RCC 7860 (cell line): Measurements from ENCODE around the gene C8A.

ENCODE experiments used
- DNase-seq: peaks from one replicate; pipeline ENCODE4 v3.0.0-alpha.2; 2015; ENCODE audit warnings: low spot score
- FAIRE-seq: peaks from 2 replicates; lab custom pipeline; 2012; peaks lifted over from hg19 to GRCh38; lab: Jason Lieb, UNC

C8A gene

DNA sequence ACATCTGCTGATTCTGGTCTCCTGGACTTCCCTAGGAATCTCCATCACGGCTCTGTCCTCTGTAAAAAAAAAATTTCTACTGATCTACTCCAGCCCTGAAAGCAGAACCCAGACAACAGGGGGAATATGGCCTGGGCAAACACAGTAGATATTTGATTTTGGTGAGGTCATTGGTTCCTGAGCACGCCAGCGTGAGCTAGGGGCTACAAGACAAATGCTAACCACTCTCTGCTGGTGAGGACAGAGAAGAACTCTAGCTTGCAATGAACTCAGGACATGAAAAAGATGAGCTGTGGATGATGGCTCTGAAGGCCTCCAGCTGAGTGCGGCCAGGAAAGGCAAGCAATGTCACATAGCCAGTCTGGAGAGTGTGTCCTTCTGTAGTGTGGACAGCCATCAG, 18.2 kb upstream of the C8A start:
- FAIRE-seq: no peak
- no peak for DNase-seq

DNA sequence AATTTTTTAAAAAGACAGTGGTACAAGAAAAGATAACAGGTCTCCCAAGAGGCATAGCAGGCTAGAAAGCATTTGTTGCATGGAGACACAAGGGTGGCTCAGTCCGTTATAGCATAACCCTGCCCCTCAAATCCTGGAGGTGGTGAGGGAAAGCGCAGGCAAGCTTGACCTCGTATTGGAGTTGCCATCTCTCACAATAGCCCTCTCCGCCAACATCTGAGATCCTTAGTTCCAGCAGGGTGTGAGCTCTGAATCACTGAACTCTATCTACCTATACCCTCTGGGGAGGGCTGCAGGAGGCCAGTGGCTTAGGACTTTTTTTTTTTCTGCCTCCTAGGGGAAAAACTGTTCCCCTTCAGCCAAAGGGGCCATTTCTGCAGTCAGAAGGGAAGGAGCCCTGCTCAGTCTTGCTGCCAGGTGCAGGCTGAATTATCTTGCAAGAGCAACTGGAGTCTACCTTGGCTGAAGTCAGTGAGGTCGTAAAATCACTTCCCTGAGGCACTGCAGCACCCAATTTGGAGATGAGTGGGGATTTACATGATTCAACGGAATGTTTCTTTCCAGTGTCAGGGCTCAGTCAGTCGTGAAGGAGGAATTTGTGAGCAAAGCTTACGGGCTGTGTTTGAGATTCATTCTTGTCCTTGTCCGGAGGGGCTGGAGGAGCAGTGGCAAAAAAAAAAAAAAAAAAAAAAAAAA, 17.2 kb upstream of the C8A start:
- DNase-seq (no peak), FAIRE-seq (no peak)

DNA sequence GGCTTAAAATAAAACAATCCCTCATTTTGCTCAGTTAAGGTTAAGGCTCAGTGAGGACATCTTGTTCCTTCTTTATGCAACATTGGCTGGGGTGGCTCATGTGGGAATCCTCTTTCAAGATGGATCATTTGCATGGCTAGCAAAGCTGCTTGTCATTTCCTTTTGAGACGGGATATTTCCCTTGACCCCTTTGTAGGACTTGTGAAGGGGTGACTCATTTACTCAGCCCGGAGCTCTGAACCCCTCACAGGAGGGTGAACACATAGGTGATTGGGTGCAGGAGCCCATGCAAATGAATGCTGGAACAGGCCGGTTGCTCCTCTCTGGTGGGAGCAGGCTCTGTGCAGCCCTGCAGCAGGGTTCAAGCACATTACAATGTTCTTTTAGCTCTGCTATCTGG, 15.8 kb upstream of the C8A start:
- FAIRE-seq: no peak

DNA sequence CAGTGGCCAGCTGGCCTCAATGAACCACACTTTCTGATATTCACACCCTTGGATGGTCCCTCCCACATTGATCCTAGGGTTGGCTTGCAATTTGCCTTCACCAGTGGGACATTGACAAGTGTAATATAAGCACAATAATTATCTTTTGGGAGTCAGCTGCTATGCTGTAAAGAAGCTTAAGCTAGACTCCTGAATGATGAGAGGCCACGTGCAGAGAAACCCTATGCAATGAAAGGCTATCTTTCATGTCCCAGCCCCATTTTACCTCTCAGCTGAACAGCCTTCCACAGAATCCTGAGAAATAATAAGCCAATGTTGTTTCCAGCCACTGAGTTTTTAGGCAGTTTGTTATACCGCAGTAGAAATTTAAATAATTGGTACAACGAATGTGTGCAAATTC, 11.1 kb upstream of the C8A start:
- FAIRE-seq (no peak), DNase-seq (no peak)

More for the DNA sequence above, 15.8 kb upstream of the C8A start:
- DNase-seq: no peak

DNA sequence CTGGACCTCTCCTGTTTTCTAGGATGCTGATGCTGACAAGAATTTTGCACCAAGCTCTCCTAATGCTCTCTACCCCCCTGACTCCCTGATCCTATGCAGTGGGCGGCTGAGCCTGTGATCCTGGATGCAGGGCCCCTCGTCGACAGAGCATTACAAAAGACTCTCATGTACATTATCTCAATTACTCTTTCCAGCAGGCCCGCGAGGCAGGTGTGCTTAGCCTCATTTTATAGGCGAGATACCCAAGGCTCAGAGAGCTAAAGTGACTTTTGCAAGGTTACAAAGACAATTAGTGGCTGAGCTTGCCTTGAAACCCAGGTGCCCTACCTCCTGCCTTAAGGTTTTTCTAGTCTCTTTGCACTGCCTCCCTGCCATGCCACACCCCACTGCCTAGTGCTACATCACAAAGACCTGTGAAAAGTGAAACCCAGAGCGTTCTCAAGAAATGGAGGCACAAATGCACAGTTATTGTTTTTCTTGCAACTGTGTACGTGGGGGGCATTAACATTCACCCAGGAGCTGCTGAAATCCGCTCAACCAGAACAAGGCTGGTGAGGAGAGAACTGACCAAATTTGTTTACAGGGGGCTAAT, 10.0 kb upstream of the C8A start:
- DNase-seq: no peak
- no peak for FAIRE-seq

DNA sequence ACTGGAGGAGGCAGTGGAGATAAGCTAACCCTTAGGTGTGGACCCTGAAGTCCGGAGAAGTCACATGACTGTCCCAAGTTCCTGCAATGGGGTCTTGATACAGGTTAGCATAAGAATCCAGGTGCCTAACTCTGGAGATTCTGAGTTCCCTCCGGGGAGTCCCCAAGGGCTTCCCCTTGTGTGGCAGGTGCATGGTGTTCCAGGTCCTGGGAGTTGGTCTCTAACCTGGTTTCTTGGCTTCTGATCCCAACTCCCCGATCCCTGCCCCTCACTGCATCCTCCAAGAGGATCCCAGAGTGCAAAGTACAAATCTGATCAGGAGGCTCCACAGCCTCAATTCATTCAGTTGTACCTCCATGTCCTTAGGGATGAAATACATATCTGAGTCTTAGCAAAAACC, 9.3 kb upstream of the C8A start:
- DNase-seq (no peak), FAIRE-seq (no peak)

DNA sequence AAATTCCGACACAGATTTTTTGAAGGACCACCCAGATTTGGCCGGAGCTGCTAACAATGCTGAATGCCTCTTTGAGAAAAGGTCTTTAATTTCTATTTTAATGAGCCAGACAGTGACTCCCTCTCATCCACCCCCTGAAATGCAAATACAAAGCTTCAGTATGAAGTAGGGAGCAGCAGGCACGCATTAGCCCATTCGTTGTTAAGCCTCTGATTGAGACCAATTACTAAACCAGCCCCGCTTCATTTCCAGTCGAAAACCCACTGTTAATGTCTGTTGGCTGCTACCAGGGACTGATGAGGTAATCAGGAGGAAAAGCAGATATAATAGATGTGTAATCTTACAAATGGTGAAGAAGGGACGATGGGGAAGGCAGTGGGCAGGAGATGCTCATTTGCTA, 4.8 kb upstream of the C8A start:
- DNase-seq (no peak), FAIRE-seq (no peak)

DNA sequence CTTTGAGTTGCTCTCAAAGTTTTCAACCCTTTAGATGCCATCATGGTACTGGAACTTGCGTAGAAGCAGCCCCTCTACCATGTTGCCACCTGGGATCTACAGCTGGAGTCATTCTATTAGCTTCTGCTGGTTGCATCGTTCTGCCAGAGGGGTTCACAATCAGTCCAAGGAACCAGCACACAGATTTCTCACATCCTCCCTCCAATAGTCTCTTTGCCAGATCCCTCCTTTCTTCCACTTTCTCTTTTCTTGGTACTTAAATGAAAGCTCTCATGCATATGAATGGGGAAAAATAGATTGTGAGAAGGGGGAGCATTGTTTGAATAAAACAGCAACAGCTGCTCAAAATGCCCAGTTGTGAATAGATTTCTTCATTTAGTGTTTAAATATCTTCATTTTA, 4.2 kb upstream of the C8A start:
- DNase-seq: no peak
- FAIRE-seq: no peak

DNA sequence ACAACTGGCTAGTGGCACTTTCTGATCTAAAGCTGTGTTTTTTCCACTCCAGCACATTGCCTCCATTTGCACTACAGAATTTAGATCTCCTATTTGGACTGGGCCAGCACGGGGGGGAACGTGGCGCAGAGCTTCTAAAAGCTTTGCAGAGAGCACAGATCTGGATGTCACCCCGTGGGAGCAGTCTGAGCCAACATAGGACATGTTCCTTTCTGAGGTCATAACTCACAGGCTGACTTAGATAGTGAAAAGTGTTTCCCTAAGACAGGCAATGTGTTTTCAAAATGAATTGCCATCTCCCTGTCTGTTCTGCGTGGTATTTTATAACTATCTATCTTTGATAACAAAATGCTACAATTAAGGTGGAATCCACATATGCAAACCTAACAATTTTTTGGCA, 3.7 kb upstream of the C8A start:
- DNase-seq (no peak), FAIRE-seq (no peak)

DNA sequence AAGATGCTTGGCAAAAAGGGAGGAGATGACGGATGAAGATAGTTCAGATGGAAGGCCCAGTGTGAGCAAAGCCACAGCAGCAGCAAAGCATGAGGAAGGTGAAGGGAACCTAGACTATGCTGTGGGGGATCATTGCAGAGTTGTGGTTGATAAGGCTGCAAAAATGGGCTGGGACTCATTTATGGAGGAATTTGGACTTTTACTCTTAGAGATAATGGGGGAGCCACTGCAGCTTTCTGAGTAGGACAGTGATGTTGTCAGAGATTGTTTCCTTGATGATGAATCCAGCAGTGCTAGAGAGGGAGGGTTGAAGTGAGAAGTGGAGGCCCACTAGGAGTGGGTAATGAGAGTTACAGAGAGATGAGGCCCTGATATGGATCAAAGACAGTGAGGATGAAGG, 2.1 kb upstream of the C8A start:
- FAIRE-seq: no peak
- DNase-seq: no peak

DNA sequence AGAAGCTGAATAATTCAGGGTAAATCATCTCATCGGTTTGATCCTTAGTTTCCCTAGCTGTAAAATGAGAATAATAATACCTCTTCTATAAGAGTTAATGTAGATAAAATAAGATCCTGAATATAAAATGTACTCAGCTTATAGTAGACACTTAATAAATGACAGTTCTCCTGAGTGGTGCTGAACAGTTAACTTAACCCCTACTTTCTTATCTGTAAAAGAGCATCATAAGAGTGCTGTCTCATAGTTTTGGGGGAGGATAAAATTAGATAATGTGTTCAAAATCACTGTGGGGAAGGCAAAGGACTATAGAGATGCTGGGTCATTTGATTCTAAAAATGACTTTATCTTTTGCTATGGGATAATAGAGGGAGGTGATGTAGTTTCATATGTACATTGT, 593 bp downstream of the C8A start:
- no peak for FAIRE-seq

DNA sequence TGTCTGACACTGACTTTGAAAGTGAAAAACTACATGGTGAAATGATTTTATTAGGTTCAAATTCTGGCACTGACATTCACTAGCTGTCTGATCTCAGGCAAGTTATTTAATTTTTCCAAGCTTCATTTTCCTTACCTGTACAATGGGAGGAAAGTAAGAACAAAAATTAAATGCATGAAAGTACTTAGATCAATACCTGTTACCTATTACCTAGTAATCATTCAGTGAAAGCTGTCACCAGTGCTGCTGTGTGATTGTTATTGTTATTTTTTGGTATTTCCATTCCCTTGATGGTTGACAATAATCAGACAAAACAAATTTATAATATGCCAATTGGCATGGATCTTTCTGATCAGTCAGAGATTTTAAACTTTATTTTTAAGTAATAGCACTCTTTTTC, 1.6 kb downstream of the C8A start:
- FAIRE-seq (no peak), DNase-seq (no peak)

More for the DNA sequence above, 593 bp downstream of the C8A start:
- no peak for DNase-seq

DNA sequence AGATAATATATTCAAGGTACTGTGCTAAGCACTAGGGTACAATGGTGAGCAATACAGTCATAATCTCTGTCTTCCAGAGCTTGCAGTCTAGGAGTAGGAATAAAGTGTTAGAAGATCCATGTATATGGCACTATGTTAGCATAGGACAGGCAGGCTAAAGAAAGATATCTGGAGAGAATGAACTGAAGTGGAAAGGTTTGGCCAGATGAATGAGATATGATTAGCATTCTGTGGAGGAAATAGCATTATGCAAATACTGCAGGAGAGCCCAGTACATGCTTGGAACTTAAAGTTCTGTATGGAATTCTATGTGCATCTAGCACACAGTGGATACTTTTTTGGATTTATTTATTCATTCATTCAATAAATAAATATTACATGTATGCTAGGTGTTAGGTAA, 4.7 kb downstream of the C8A start:
- DNase-seq (no peak), FAIRE-seq (no peak)

DNA sequence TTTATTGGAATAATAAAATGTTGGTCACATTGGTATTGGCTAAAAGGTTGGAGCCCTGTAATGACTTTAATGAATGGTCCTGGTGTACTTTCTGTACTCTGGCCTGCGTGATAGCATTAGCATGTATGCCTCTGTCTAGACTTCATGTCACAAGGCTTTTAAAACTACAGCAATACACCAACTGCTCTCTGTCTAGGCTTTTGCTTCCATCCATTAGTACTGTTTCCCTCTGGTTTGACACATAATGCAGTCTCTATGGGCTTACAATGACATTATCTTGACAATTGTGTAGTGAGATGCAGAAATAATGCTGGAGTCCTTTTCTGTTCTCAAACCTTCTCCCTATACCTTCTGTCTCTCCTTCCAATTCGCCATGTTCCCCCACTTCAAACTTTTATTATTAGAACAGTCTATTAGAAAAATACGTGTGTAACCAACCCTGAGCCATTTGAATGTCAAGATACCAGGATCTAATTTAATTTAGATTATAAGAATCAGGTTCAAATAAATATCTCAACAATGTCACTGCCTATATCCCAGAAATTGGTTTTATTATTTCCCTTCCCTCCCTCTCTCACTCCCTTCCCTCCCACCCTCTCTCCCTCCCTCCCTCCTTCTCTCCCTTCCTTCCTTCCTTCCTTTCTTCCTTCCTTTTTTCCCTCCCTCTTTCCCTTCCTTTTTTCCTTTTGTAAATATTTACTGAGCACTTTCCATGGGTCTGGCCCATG, 8.8 kb downstream of the C8A start:
- no peak for FAIRE-seq
- DNase-seq: no peak

DNA sequence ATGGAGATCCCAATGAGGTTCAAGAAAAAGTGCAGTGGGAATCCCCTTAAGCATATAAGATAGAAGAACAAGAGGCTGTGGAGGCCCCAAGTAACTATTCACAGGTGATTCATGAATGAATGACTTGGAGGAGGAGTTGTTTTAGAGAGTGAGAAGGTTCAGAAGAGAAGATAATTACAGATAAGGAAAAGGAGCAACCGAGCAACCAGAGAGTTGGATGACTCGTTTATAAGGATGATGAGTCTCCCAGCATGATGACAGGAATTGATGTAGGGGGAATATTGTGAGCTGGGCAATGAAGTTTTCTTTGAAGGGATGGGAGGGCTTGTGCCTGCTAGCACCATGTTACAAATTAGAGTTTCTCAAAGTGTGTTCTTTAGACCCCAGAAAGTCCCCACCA, 9.8 kb downstream of the C8A start:
- FAIRE-seq: no peak
- no peak for DNase-seq

DNA sequence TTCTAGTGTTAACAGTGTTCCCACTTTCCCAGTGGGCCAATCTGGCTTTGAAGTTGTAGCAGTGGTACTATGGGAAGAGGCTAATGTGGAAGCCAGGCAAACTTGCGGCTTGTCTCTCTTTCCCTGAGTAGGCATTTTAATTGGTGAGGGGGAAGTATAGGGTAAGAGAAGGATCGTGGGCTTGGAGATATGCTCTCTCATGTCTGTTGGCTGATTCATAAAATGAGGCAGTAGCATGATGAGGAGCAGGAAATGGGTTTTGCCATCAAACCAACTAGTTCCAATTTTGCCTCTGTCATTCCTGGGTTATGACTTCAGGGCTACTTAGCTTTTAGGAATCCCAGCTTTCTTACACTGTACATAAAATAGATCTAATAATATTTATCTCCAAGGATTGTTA, 12.1 kb downstream of the C8A start:
- FAIRE-seq (no peak), DNase-seq (no peak)

DNA sequence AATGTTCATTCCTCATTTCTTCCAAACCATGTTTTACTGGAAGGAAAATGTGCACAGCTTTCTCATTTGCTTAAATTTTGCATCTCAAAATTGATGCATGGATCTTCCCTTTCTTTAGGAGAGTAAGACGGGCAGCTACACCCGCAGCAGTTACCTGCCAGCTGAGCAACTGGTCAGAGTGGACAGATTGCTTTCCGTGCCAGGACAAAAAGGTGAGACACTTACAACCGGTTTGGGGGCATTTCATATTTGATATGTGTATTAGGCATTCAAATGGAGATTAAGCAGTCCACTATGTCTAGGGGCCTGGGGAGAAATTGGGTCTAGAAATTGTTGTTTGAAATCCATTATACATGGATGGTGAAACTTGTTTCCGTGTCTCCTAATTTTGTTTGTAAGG, 12.9 kb downstream of the C8A start:
- DNase-seq: no peak
- no peak for FAIRE-seq

DNA sequence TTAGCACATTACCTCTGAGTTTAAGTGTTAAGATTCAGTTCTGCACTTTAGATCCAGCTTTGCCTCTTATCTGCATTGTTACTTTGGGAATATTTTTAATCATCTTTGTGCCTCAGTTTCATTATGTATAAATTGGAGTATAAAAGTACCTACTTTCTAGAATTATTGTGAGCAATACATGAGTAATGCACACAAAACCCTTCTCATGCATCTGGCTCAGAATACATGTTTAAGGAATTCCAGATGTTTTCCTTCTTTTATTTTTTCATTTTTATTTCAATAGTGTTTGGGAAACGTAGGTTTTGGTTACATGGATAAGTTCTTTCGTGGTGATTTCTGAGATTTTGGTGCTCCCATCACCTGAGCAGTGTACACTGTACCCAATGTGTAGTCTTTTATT, 14.2 kb downstream of the C8A start:
- no peak for DNase-seq
- no peak for FAIRE-seq

DNA sequence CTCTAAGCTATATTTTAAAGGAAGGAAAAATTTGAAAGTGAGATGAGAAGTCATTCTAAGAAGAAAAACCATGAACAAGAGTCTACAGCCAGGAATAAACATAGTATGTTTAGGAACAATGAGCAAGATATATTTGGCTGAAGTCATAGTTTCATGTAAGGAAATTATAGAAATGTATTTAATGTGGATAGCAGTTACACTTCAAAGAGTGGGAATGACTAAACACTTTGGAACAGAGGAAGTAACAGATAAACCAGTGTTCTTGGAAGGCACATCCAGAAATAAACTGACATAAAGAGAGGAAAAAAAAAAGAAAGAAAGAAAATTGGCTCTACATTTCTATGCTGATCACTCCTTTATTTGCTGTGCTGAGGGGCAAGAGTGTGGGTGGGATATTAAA, 18.0 kb downstream of the C8A start:
- DNase-seq (no peak), FAIRE-seq (no peak)

DNA sequence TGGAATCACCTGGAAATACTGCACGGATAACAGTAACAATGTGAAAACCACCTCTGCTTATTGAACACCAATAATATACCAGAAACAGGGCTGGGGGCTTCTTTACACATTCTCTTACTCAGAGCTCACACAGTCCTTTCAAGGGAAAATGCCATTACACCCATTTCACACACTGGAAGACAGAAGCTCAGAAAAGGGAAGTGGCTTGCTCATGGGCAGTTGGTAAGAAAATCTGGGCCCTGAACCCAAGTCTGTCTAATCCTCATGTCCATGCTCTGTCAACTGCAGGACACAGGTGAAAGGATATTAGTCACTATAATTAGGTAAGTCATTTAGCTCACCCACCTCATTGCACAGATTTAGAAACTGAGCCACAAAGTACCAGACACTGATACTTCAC, 18.6 kb downstream of the C8A start:
- no peak for DNase-seq
- no peak for FAIRE-seq

DNA sequence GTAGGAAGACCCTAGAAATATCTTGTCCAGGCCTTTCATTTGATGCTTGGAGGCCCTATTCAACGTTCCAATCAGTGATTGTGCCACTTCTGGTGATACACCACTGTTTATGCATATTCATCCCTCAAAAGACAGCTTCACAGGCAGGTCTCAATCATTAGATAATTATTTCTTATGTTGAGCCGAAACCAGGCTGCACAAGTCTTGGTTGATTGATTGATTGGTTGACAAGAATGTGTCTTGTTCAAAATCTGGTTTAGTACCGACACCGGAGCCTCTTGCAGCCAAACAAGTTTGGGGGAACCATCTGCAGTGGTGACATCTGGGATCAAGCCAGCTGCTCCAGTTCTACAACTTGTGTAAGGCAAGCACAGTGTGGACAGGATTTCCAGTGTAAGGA, 20.1 kb downstream of the C8A start:
- DNase-seq (no peak), FAIRE-seq (no peak)

DNA sequence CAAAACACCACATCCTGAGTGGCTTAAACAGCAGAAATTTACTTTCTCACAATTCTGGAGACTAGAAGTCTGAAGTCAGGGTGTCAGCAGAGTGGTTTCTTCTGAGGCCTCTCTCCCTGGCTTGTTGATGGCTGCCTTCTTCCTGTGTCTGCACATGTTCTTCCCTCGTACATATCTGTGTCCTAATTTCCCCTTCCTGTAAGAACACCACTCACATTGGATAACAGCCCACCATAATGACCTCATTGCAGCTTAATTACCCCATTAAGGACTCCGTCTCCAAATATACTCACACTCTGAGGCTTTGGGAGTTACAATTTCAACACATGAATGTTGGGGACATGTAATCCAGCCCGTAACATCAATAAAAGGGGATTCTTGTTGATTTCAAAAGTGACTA, 23.4 kb downstream of the C8A start:
- no peak for DNase-seq
- no peak for FAIRE-seq

DNA sequence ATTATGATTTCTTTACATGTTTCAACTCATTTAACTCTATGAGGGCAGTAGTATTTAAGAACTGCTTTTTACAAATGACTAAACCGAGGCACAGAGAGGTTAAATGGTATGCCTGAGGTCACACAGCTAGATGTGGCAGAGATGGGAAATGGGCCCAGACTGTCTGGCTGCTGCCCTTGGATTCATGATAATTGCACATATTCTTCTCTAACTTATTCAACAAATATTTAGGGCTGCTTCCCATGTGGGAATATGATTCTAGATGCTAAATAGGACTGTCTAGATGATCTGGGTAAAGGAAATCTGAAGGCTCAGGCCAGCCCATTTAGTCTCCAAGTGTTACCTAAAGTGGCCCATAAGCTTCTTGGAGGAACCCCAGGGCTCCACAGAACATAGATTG, 26.2 kb downstream of the C8A start:
- no peak for DNase-seq
- FAIRE-seq: no peak
